ENCODE results near the gene IL16.
"Not testable (repeated sequence)": the region's sequence is repeated elsewhere in the genome, so short reads cannot be mapped to it uniquely, and the experiment has no call there.

The IL16 gene

DNA sequence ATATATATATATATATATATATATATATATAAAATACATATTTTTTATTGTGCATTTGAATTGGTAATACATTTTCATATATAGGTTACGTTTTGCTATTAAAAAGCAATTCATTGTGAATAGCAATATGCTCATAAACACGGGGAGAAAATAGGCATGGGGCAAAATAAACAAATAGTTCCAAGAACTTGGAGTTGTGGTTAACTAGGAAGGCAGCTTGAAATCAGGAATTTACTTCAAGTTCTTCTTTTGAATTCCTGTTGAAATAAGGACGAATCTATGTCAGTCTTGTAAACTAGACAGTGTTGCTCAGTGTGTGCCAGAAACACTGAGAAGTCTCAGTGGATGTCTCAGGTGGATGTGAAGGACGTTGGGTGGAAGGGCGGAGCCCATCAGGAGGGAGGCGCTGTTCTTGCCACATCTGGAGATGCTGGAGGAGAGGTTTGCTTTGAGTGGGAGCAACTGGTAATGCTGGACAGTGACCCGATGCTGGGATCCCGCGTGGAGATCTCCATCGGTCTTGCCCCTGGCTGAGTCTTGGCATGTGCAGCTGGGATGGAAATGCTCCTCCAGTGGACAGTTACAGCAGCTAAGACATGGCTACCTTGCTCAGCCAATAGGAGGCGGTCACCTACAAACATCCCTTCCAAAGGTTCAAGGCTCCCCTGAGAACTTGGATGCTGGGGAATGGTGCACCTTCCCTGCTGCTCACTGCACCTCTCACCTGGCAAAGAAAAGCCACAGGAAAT, 2.5 kb downstream of the IL16 start:
- no peak for DNase-seq (ENCODE audit: extremely low spot score)
- ChIA-PET POLR2A (no interaction called here), CTCF (interaction anchor here (2.0 kb wide), 1 partner anchor 67 kb away, joined by 5 read pairs; no protein-coding TSS in a partner anchor)
- no peak for TF ChIP-seq ELF4 (IDR thresholded peaks at IDR 0.05)
- TF ChIP-seq L3MBTL2 (conservative IDR thresholded peaks at IDR 0.05) = no peak
- TF ChIP-seq ZNF384 (IDR thresholded peaks at IDR 0.05) = no peak
- TF ChIP-seq FOXA1 (IDR thresholded peaks at IDR 0.05) = no peak
- no peak for TF ChIP-seq NFRKB (IDR thresholded peaks at IDR 0.05)

DNA sequence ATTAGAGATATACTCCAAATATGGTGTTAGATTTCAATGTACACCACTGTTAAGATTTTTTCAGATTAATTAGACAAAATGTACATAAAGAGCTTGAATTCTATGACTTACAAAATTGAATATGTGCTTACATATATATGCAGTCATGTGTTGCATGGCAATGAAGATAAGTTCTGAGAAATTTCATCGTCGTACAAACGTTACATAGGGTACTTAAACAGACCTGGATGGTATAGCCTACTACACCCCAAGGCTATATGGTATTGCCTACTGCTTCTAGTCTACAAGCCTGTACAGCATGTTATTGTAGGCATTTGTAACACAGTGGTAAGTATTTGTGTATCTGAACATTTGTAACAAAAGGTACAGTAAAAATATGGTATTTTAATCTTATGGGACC, 9.3 kb downstream of the IL16 start:
- CTCF ChIA-PET = no interaction called here
- TF ChIP-seq NFRKB (IDR thresholded peaks at IDR 0.05) (no peak), CTBP1 (IDR thresholded peaks at IDR 0.05; ENCODE audit: borderline replicate concordance) (no peak), ZNF384 (IDR thresholded peaks at IDR 0.05) (no peak), LEF1 (IDR thresholded peaks at IDR 0.05; ENCODE audit: borderline replicate concordance) (no peak), L3MBTL2 (conservative IDR thresholded peaks at IDR 0.05) (no peak), BHLHE40 (IDR thresholded peaks at IDR 0.05; ENCODE audit: borderline replicate concordance) (no peak), FOXA1 (IDR thresholded peaks at IDR 0.05) (no peak), ARNT (IDR thresholded peaks at IDR 0.05) (no peak), ELF4 (IDR thresholded peaks at IDR 0.05) (no peak), SP1 (IDR thresholded peaks at IDR 0.05) (no peak), HDGF (IDR thresholded peaks at IDR 0.05; ENCODE audit: borderline replicate concordance) (no peak), SUZ12 (IDR thresholded peaks at IDR 0.05) (no peak)
- TF ChIP-seq, protein P1, sequence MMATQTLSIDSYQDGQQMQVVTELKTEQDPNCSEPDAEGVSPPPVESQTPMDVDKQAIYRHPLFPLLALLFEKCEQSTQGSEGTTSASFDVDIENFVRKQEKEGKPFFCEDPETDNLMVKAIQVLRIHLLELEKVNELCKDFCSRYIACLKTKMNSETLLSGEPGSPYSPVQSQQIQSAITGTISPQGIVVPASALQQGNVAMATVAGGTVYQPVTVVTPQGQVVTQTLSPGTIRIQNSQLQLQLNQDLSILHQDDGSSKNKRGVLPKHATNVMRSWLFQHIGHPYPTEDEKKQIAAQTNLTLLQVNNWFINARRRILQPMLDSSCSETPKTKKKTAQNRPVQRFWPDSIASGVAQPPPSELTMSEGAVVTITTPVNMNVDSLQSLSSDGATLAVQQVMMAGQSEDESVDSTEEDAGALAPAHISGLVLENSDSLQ (IDR thresholded peaks at IDR 0.05) = no peak
- POLR2A ChIA-PET = no interaction called here
- no peak for DNase-seq (ENCODE audit: extremely low spot score)

- DNase-seq (ENCODE audit: extremely low spot score); POLR2A ChIA-PET; CTCF ChIA-PET: not testable (repeated sequence)
These were observed 11.3 kb downstream of the IL16 start for GRCh38 chr15:81207987-81208386.

GRCh38 chr15:81209635-81210034, 13.0 kb downstream of the IL16 start:
- POLR2A ChIA-PET = no interaction called here
- CTCF ChIA-PET = no interaction called here
- TF ChIP-seq SP1 (IDR thresholded peaks at IDR 0.05) = no peak
- no peak for TF ChIP-seq LEF1 (IDR thresholded peaks at IDR 0.05; ENCODE audit: borderline replicate concordance)
- no peak for TF ChIP-seq NFRKB (IDR thresholded peaks at IDR 0.05)
- no peak for TF ChIP-seq SUZ12 (IDR thresholded peaks at IDR 0.05)
- TF ChIP-seq ARNT (IDR thresholded peaks at IDR 0.05) = no peak
- TF ChIP-seq, protein P1 (IDR thresholded peaks at IDR 0.05) = no peak
- no peak for TF ChIP-seq BHLHE40 (IDR thresholded peaks at IDR 0.05; ENCODE audit: borderline replicate concordance)
- no peak for TF ChIP-seq ELF4 (IDR thresholded peaks at IDR 0.05)
- TF ChIP-seq FOXA1 (IDR thresholded peaks at IDR 0.05) = no peak

GRCh38 chr15:81211376-81211775, 14.7 kb downstream of the IL16 start:
- CTCF ChIA-PET = no interaction called here
- POLR2A ChIA-PET = no interaction called here
- TF ChIP-seq ZNF384 (IDR thresholded peaks at IDR 0.05) (no peak), NFRKB (IDR thresholded peaks at IDR 0.05) (no peak), L3MBTL2 (conservative IDR thresholded peaks at IDR 0.05) (no peak), FOXA1 (IDR thresholded peaks at IDR 0.05) (no peak), FOXK2 (IDR thresholded peaks at IDR 0.05) (no peak), HDGF (IDR thresholded peaks at IDR 0.05; ENCODE audit: borderline replicate concordance) (no peak), CTBP1 (IDR thresholded peaks at IDR 0.05; ENCODE audit: borderline replicate concordance) (no peak), SP1 (IDR thresholded peaks at IDR 0.05) (no peak), FOXM1 (IDR thresholded peaks at IDR 0.05; ENCODE audit: borderline replicate concordance) (no peak)
- DNase-seq (ENCODE audit: extremely low spot score) = no peak

More at GRCh38 chr15:81209635-81210034, 13.0 kb downstream of the IL16 start:
- DNase-seq (ENCODE audit: extremely low spot score) = no peak

DNA sequence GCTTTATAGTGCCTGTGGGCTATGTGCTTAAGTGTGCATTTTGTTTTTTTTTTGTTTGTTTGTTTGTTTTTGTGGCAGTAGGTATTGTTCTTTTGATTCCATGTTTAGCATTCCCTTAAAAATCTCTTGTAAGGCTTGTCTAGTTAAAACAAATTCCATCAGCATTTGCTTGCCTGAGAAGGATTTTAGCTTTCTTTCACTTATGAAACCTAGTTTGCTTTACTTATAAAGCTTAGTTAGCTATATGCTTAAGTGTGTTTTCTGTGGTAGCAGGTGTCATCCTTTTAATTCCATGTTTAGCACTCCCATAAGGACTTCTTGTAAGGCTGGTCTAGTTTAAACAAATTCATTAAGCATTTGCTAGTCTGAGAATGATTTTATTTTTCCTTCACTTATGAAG, 17.3 kb downstream of the IL16 start:
- no peak for DNase-seq (ENCODE audit: extremely low spot score)
- ChIA-PET CTCF (no interaction called here), POLR2A (no interaction called here)
- no peak for TF ChIP-seq HDGF (IDR thresholded peaks at IDR 0.05; ENCODE audit: borderline replicate concordance)
- TF ChIP-seq NFRKB (IDR thresholded peaks at IDR 0.05) = no peak
- TF ChIP-seq ARNT (IDR thresholded peaks at IDR 0.05) = no peak
- TF ChIP-seq LEF1 (IDR thresholded peaks at IDR 0.05; ENCODE audit: borderline replicate concordance) = no peak
- TF ChIP-seq FOXA1 (IDR thresholded peaks at IDR 0.05) = no peak
- TF ChIP-seq, protein P1 (IDR thresholded peaks at IDR 0.05) = no peak
- no peak for TF ChIP-seq SP1 (IDR thresholded peaks at IDR 0.05)
- TF ChIP-seq FOXK2 (IDR thresholded peaks at IDR 0.05) = no peak
- no peak for TF ChIP-seq ZNF384 (IDR thresholded peaks at IDR 0.05)
- no peak for TF ChIP-seq L3MBTL2 (conservative IDR thresholded peaks at IDR 0.05)
- no peak for TF ChIP-seq FOXM1 (IDR thresholded peaks at IDR 0.05; ENCODE audit: borderline replicate concordance)
- no peak for TF ChIP-seq SUZ12 (IDR thresholded peaks at IDR 0.05)
- no peak for TF ChIP-seq ELF4 (IDR thresholded peaks at IDR 0.05)
- no peak for TF ChIP-seq BHLHE40 (IDR thresholded peaks at IDR 0.05; ENCODE audit: borderline replicate concordance)
- TF ChIP-seq CTBP1 (IDR thresholded peaks at IDR 0.05; ENCODE audit: borderline replicate concordance) = no peak

- no peak for DNase-seq (ENCODE audit: extremely low spot score)
- TF ChIP-seq FOXK2 (IDR thresholded peaks at IDR 0.05) (no peak), TARDBP (IDR thresholded peaks at IDR 0.05) (no peak), FOXA1 (IDR thresholded peaks at IDR 0.05) (no peak), SP1 (IDR thresholded peaks at IDR 0.05) (no peak), BHLHE40 (IDR thresholded peaks at IDR 0.05; ENCODE audit: borderline replicate concordance) (no peak), HDGF (IDR thresholded peaks at IDR 0.05; ENCODE audit: borderline replicate concordance) (no peak), L3MBTL2 (conservative IDR thresholded peaks at IDR 0.05) (no peak), ZNF384 (IDR thresholded peaks at IDR 0.05) (no peak), NFRKB (IDR thresholded peaks at IDR 0.05) (no peak)
- TF ChIP-seq, protein P1 (IDR thresholded peaks at IDR 0.05) = no peak
- ChIA-PET POLR2A (interaction anchor here (0.8 kb wide), 1 partner anchor 109 kb away, joined by 3 read pairs; no protein-coding TSS in a partner anchor), CTCF (interaction anchor here (0.7 kb wide), 1 partner anchor 51 kb away, joined by 3 read pairs; no protein-coding TSS in a partner anchor)
These were observed 18.9 kb downstream of the IL16 start for GRCh38 chr15:81215531-81215930.
